RKO (cell line): ENCODE results near the gene ARMH2.
"Not testable (repeated sequence)": the region's sequence is repeated elsewhere in the genome, so short reads cannot be mapped to it uniquely, and the experiment has no call there.

ENCODE experiments used
- DNase-seq: peaks from one replicate; pipeline ENCODE4 v3.0.0-alpha.2; 2016; ENCODE audit warnings: low spot score

Gene ARMH2

DNA sequence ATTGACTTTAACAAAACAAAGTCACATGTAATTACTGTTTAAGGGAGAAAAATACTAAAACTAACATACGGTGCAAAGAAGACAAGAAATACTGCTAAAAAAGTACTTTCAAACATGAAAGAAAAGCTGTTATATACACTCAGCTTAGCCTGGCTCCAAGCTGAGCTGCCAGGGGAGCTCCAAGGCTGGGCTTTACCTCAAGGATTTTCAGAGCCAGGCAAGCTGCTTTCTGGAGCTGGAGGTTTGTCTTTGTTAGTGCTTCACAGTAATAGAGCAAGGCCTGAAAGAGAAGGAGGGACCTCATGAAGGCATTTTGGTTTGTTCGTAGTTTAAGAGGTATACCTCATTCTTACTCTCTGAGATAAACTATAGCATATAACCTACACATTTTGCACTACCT, 19.6 kb upstream of the ARMH2 start:
- no peak for DNase-seq

DNA sequence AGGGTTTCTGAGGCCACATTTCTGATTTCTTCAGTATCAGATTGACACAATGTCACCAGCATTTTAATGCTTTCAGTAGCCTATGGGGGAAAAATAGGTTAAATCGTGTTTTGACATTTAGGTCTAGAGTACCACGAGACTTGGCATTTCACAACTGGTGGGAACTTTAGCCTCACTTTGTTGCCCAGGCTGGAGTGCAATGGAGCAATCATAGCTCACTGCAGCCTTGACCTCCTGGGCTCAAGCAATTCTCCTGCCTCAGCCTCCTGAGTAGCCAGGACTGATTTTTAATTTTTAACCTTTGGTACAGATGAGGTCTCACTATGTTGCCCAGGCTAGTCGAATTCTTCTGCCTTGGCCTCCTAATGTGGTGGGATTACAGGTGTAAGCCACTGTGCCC, 11.0 kb upstream of the ARMH2 start:
- no peak for DNase-seq

DNA sequence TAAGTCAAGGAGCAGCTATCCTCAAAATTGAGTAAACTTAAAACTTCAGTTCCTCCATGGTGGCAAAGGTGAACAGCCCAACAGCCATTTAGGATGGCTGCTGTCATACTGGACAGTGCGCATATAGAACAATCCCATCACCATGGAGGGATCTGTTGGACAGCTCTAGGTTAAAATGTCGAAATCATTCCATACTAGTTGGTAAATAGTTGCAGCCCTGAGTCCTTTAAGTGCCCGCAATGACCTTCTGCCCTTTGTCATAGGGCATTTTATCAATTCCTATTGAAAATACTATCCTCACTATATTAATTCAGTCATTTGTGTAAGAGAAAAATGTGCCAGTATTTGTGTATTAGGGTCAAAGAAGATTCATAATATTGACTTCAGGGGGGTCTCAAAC, 8.9 kb upstream of the ARMH2 start:
- DNase-seq: no peak

DNA sequence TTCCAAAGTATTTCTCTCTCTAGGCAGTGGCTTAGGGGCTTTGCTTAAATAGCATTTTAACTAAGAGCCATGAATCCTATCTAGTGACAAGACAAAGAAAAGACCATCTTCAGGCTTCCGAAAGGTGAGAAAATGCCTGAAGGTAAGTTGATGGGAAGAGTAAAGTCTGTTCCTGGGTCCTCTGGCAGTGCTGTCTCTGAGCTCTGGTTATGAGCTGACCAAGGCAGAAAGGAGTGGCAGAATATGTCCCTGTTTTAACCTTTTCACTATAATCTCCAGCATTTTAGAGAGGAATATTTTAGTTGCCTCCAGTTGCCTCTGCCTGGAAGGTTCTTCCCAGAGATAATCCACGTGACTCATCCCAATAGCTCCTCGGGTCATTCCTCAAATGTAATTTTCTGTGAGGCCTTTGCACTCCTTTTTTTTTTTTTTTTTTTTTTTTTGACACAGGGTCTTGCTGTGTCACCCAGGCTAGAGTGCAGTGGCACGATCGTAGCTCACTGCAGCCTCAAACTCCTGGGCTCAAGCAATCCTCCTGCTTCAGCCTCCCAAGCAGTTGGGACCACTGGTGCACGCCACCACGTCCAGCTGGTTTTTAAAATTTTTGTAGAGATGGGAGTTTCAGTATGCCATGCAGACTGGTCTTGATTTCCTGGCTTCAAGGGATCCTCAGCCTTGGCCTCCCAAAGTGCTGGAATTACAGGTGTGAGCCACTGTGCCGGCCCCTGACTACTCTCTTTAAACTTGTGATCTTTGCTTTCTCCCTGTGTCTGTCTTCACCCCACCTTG, 3.7 kb upstream of the ARMH2 start:
- no peak for DNase-seq

DNA sequence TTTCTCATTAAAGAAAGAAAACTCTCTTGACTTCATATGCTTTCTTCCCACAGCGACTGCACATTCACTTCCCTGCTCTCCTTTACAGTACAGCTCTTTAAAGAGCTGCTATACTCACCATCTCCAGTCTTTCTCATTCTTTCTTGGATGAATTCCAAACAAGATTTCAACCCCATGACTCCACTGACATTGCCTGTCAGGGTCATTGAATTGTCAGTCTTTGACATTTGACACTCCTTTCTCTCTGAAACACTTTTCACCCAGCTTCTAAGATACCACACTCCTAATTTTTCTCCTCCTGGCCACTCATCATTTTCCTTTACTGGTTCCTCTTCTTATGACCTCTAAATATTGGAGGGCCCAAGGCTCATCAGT, 811 bp upstream of the ARMH2 start:
- no peak for DNase-seq

DNA sequence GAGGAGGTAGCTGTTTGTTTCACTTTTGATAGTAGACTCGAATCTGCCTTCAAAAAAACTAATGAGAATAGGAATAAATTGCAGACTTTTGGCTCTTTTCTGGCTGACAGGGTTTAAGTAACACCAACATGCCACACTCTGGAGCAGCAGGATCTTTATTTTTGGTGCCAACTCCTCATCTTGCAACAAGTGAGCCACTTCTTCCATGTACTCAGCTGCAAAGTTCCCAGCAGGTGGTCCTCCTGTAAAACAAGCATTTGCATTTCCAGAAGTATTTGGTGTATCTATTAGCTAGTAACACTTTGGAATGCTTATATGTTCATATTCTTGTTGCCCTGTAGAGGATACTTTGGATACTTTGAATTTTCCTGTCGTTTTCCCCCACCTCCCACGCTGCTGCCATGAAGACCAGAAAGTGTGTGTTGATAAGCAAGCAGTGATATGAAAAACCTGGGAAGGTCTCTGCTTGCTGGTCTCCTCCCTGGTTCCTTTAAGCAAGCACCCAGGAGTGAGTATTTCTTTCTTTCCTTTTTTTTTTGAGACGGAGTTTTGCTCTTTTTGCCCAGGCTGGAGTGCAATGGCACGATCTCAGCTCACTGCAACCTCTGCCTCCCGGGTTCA, 1.0 kb downstream of the ARMH2 start:
- DNase-seq: no peak

DNA sequence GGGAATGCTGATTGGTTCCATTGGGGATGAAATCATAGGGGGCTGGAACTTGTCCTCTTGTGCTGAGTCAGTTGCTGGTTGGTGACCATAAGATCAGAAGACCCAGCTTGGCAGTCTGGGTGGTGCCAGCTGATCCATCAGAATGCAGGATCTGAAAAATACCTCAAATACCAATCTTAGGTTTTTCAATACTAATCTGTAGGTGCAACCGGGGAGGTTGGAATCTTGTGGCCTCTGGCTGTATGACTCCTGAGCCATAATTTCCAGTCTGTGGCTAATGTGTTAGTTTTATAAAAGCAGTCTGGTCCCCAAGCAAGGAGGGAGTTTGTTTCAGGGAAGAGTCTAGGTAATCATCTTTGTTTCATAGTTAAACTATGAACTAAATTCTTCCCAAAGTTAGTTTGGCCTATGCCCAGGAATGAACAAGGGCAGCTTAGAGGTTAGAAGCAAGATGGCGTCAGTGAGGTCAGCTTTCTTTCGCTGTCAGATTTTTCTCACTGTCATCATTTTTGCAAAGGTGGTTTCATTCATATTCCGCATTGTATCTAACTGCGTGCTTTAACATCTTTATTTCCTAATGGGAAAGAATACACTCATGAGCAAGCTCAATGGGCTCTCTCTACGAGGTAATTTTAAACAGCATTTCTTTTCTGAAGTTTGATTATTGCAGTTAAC, 2.0 kb downstream of the ARMH2 start:
- no peak for DNase-seq

DNA sequence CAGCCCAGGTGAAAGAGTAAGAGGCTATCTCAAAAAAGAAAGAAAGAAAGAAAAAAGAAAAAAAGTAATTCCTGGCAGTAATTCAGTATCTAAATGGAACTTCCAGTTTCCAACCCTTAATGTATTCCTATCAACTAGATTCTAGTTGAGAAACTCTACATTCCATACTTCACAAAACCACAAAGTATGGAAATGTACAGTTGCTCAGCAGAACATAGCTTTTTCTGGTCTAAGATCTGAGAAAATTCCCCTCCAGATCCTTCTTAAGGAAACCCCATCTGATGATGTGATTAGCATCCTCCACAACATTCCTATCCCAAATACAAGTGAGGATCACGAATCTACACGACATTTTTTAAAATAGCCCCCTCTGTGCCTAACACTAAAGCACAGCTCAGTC, 3.6 kb downstream of the ARMH2 start:
- DNase-seq: no peak

DNA sequence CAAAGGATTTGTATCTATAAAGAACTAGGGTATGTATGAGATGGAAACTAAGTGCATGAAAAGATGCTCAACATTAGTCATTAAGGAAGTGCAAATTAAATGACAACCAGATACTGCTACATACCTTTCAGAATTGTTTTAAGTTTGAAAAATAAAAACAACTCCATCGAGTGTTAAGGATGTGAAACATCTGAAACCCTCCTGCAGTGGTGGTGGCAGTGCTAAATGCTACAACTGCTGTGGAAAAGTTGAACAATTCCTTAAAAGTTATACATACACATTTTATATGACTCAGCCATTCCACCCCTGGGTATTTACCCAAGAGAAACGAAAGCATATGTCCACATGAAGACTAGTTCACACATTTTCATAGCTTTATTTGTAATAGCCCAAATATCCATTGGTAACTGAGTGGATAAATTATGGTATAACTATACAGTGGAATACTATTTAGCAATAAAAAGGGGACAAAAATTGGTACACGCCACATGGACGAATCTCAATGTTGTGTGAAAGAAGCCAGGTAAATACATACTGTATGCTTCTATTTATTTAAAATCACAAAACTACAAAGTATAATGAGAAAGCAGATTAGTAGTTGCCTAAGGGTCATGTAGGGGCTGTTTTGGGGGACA, 10.6 kb downstream of the ARMH2 start:
- DNase-seq: no peak

DNA sequence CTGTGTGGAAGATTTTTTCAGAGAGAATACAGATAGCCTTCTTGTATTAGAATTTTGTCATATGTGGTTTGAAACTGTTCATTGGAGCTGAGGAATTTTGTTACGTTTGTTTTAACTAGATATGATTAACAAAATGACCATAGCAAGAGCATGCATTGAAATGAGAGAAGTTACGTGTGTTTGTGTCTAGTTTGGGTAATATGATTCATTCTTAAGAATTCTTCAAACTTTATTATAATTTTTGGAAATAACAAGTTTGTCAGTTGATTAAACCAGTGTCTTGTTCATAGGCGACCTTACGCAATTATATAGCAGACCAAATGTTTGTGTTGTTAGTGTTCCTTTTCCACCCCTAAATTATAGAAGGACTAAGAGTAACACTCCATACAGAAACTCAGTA, 18.5 kb downstream of the ARMH2 start:
- no peak for DNase-seq

DNA sequence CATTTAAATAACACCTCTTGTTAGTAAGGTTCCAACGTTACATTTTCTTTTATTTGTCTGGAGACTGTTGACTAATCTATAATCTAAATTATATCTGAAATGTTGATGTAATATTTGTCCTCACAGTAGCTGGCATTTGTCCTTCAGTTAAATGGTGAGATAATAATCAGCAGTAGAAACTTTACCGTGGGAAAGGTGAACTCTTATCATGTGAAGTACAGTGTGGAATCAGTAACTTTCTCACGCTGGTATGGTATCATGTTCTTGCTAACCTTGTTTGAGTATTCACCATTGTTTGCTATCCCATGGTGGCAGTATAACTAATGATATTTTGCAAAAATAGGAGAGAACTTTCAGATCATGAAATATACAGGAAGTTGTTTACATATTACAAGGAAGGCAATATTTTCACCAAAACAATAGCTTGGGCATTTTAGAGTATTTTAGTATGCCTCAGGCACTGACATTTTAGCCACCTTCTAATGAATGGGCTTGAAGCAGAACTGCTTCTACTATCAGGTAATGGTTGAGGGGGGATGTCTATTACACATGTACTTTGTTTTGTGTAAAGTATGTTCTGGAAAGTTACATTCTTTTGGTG, 19.2 kb downstream of the ARMH2 start:
- DNase-seq: no peak

DNA sequence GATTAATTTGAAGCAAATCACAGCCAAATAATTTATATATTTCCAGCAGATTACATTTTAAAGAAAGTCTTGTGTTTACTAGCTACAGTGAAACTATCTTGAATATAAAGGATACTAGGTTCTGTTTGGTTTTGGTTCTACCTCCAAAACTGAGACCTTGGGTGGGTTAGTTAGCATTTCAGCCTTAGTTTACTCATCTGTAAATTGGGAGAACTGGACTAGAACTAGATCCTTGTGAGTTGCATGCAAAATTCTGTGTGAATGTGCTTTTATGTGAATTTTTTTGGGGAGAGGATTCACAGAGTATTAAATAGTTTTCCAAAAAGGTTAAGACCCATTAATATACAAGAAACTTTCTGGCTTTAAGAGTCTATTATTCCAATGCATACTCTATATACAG, 19.8 kb downstream of the ARMH2 start:
- DNase-seq: no peak

DNA sequence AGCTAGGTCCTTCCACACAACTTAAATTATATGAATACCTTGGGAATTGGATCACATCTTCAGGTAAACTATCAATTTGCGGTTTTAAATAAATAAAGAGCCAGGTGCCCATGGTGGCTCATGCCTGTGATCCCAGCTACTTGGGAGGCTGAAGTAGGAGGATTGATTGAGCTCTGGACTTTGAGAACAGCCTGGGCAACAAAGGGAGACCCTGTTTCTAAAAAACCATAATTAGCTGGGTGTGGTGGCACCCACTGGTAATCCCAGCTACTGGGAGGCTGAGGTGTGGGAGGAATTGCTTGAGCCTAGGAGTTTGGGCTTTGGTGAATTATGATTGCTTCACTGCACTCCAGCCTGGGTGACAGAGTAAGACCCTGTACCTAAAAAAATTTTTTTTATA, 20.6 kb downstream of the ARMH2 start:
- no peak for DNase-seq

DNA sequence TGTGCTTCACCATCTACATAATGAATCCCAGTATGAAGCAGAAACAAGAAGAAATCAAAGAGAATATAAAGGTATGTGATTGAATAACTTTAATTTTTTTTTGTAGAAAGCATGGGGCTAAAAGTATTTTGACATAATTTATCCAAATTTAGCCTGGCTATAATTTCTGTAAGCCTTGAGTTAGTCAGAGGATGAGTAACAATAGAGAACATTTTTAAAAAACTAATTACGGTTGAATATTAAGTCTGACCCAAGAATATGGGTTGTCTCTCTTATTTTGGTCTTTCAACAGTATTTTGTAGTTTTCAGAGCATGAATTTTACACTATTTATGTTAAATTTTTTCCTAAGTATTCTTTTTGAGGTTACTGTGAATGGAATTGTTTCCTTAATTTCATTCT, 21.5 kb downstream of the ARMH2 start:
- DNase-seq: peak; percentile 50

DNA sequence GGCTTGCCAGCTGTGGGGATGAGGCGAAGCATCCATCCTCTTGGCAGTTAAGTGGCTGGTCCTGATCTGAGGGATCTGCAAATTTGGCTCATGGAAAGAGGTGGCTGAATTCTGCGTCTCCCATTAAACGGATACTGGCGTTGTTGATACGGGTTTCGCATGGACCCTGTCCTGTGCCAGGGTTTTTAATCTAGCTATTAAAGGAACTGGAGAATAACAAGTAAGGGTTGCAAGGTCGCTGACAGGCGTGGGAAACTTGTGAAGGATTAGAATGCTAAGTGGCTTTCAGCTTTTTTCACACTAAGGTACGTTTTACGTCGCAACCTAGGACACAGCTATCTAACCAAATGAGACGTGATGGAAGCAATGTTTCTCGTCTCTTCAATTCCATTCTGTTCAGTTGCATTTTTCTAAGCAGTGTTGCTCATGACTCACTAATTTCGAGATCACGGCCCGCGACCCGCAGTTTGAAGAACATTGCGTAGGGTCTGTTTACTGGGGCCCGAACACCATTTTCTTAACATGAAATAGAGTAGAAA, 23.1 kb downstream of the ARMH2 start:
- peak; percentile 80 for DNase-seq

DNA sequence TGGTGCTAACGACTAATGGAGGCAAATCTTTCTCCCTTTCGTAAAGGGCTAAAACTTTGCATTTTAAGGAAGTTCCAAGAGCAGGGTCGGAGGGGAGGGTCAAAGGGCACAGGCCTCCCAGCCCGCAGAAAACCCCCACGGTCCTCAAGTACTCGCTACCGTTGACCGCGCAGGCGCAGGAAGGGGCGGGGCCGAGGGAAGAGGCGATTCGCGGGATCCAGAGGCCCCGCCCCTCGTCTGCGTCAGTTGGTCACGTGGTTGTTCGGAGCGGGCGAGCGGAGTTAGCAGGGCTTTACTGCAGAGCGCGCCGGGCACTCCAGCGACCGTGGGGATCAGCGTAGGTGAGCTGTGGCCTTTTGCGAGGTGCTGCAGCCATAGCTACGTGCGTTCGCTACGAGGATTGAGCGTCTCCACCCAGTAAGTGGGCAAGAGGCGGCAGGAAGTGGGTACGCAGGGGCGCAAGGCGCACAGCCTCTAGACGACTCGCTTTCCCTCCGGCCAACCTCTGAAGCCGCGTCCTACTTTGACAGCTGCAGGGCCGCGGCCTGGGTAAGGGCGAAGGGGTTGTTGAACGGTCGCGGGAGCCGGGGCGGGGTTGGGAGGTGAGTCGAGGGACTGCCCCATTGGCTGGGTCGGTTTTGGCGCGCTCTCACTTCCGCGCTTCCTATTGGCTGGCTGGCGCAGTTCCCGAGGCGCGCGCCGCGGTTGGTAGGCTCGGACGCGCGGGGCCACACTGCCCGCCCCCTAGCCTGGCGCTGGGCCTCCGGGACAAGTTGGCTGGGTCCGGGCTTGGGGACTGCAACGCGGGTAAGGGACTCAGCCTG, 23.8 kb downstream of the ARMH2 start, which contains the start of gene GMNN:
Gene GMNN (plus strand): TSS at position 242 of the 824 bp plus-strand sequence. CDS start 2,310 bp downstream, outside the sequence.
- DNase-seq: peak; percentile 97

DNA sequence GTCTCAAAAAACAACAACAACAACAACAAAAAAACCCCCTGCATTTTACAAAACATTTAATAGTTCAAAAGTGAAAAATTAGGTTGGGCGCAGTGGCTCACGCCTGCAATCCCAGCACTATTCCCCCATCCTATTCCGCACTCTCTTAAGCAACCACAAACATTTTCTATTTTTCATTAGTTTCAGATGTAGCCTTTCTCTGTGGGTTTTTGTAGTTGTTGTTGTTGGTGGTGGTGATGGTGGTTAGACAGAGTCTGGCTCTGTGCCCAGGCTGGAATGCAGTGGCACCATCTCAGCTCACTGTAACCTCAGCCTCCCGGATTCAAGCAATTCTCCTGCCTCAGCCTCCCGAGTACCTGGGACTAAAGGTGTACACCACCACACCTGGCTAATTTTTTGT, 30.4 kb downstream of the ARMH2 start:
- no peak for DNase-seq

DNA sequence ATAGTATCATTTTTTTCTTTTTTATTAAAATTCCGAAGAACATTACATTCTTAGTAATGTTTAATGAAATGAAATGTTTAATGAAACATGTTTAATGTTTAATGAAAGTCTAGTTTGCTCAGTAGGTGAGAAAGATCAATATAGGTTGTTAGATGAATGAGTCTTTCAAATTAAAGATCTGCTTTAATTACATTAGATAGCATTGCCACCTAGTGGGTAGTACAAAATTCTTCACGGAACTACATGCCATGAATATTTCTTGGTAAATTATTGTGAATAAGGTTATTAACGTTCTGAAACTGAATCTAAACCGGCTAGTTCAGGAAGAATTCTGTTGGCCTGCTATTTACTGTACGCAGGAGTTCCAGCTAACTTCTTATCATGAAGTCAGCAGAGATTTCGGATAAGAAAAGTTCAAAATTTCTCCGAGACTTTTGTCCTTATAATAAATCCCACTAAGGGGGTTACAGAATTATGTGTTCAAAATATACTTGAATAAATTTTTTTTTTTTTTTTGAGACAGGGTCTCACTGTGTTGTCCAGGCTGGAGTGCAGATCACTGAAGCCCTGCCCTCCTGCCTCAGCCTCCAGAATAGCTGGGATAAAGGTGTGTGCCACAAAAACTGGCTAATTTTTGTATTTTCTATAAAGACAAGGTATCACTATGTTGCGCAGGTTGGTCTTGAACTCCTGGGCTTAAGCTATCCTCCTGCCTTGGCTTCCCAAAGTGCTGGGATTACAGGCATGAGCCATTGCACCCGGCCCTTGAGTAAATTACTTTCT, 31.8 kb downstream of the ARMH2 start:
- peak; percentile 74 for DNase-seq

DNA sequence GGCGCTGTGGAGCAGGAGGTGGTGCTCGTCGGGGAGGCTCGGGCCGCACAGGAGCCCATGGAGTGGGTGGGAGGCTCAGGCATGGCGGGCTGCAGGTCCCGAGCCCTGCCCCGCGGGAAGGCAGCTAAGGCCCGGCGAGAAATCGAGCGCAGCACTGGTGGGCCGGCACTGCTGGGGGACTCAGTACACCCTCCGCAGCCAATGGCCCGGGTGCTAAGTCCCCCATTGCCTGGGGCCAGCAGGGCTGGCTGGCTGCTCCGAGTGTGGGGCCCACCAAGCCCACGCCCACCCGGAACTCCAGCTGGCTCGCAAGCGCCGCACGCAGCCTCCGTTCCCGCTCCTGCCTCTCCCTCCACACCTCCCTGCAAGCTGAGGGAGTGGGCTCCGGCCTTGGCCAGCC, 32.7 kb downstream of the ARMH2 start:
- not testable (repeated sequence) for DNase-seq
